ENCODE measurements around the gene CAPN7.

CAPN7 gene

GRCh38 chr3:15185404-15185803 is 20.6 kb upstream of the CAPN7 start:
- no peak for TF ChIP-seq CTCF (IDR thresholded peaks at IDR 0.05)

- no peak for TF ChIP-seq CTCF (IDR thresholded peaks at IDR 0.05)
Observed at GRCh38 chr3:15186101-15186476, 20.0 kb upstream of the CAPN7 start.

- no peak for TF ChIP-seq CTCF (IDR thresholded peaks at IDR 0.05)
Observed at GRCh38 chr3:15197340-15198029, 8.6 kb upstream of the CAPN7 start.

- TF ChIP-seq CTCF (IDR thresholded peaks at IDR 0.05): no peak
Observed at GRCh38 chr3:15198686-15199085, 7.4 kb upstream of the CAPN7 start.

- TF ChIP-seq CTCF (IDR thresholded peaks at IDR 0.05): no peak
Observed at GRCh38 chr3:15199493-15200105, 6.4 kb upstream of the CAPN7 start.

GRCh38 chr3:15204005-15204404 is 2.0 kb upstream of the CAPN7 start:
- no peak for TF ChIP-seq CTCF (IDR thresholded peaks at IDR 0.05)

- TF ChIP-seq CTCF (IDR thresholded peaks at IDR 0.05): no peak
Observed at GRCh38 chr3:15205482-15205933, 538 bp upstream of the CAPN7 start.
